ENCODE measurements around the gene POLR2J.

DNA sequence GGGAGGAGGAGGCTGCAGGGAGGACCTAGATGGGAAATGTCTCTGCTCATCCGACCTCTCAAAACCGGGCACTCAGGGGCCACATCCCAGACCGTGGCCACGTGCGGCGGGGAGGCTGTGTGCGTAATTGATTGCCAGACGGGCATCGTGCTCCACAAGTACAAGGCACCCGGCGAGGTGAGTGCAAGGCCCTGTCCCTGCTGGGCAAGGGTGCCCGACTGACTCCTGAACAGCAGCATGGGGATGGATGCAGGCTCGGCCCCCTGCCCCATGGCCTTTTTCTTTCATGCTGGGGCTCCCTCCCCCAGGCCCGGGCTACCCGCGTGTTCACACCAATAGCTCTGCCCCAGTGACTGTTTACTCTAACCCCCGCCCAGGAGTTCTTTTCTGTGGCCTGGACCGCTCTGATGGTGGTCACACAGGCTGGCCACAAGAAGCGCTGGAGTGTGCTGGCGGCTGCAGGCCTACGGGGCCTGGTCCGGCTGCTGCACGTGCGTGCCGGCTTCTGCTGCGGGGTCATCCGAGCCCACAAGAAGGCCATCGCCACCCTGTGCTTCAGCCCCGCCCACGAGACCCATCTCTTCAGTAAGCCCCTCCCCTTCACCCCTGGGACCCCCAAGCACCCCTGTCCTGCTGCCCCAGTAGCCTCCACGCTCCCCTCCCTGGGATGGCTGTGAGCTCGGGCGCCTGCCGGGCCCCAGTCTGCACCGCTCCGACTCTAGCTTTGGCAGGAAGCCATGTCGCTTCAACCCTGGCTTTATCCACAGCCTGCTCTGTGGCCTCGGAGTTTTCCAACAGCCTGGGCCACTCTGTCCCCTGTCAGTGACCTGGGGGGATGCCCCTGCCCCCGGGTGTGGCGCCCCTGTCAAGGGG lies 10.0 kb downstream of the POLR2J start:
- TF ChIP-seq, protein P1, sequence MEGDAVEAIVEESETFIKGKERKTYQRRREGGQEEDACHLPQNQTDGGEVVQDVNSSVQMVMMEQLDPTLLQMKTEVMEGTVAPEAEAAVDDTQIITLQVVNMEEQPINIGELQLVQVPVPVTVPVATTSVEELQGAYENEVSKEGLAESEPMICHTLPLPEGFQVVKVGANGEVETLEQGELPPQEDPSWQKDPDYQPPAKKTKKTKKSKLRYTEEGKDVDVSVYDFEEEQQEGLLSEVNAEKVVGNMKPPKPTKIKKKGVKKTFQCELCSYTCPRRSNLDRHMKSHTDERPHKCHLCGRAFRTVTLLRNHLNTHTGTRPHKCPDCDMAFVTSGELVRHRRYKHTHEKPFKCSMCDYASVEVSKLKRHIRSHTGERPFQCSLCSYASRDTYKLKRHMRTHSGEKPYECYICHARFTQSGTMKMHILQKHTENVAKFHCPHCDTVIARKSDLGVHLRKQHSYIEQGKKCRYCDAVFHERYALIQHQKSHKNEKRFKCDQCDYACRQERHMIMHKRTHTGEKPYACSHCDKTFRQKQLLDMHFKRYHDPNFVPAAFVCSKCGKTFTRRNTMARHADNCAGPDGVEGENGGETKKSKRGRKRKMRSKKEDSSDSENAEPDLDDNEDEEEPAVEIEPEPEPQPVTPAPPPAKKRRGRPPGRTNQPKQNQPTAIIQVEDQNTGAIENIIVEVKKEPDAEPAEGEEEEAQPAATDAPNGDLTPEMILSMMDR (IDR thresholded peaks at IDR 0.05; ENCODE audit: poor library complexity): no peak
- no peak for TF ChIP-seq EZH2phosphoT487 (IDR thresholded peaks at IDR 0.05; ENCODE audit: low read depth, severe bottlenecking, unreplicated experiment)

Measured in hepatocyte (in vitro differentiated cells).